HG02970 (cell line): ENCODE measurements around the gene TMEM235.

ENCODE experiments used
- ATAC-seq: cut with Tn5 transposase; IDR thresholded peaks from one replicate; pipeline ENCODE4 v1.9.1; 2021; ENCODE audit warnings: mild to moderate bottlenecking, moderate library complexity, moderate number of reproducible peaks; ENCODE audit not compliant: unreplicated experiment, low FRiP score

TMEM235 gene

GRCh38 chr17:78236362-78237127, 5.1 kb downstream of the TMEM235 start:
- ATAC-seq: no peak

- no peak for ATAC-seq
These were observed 6.1 kb downstream of the TMEM235 start for GRCh38 chr17:78237401-78238012.

GRCh38 chr17:78238823-78239488, 7.5 kb downstream of the TMEM235 start:
- ATAC-seq: no peak

GRCh38 chr17:78239489-78239931, 8.1 kb downstream of the TMEM235 start:
- no peak for ATAC-seq

GRCh38 chr17:78240012-78240655, 8.7 kb downstream of the TMEM235 start:
- ATAC-seq: no peak

- ATAC-seq: no peak
These were observed 9.4 kb downstream of the TMEM235 start for GRCh38 chr17:78240839-78241238.

- ATAC-seq: no peak
These were observed 10.0 kb downstream of the TMEM235 start for GRCh38 chr17:78241277-78242023.

- no peak for ATAC-seq
These were observed 10.8 kb downstream of the TMEM235 start for GRCh38 chr17:78242024-78242742.

GRCh38 chr17:78247304-78247703, 15.9 kb downstream of the TMEM235 start:
- ATAC-seq: no peak

GRCh38 chr17:78248051-78248914, 16.9 kb downstream of the TMEM235 start:
- no peak for ATAC-seq

GRCh38 chr17:78249074-78249817, 17.8 kb downstream of the TMEM235 start:
- ATAC-seq: no peak

GRCh38 chr17:78249818-78250806, 18.7 kb downstream of the TMEM235 start:
- ATAC-seq: no peak

GRCh38 chr17:78250891-78251772, 19.7 kb downstream of the TMEM235 start:
- ATAC-seq: peak; percentile 74

GRCh38 chr17:78251773-78252103, 20.3 kb downstream of the TMEM235 start:
- ATAC-seq: no peak

- ATAC-seq: no peak
These were observed 20.7 kb downstream of the TMEM235 start for GRCh38 chr17:78252111-78252634.
